Vagina (tissue), 2 donors: ENCODE data around the gene SYNE1. TPM values are rescaled to one million over a fixed set of nuclear protein-coding genes. Genes with fewer than 3 reads are reported as not detected.

ENCODE experiments used
- DNase-seq, 2 donors: peaks; one replicate each; pipeline ENCODE4 v3.0.0-alpha.2; 2017; ENCODE audit errors: extremely low spot score in 2 of 2
- H3K27ac ChIP-seq: fragments of 200-600 bp; sonication (generic); one replicate; pipeline ENCODE4 v1.5.1; 2019
- H3K27me3 ChIP-seq: fragments of 200-600 bp; sonication (generic); one replicate; pipeline ENCODE4 v1.5.1; 2019
- H3K36me3 ChIP-seq, 2 donors: fragments of 200-600 bp; sonication (generic); one replicate each; pipeline ENCODE4 v1.5.1; 2017 to 2019
- H3K4me1 ChIP-seq: fragments of 200-600 bp; sonication (generic); one replicate; pipeline ENCODE4 v1.5.1; 2019
- H3K4me3 ChIP-seq, 2 donors: fragments of 200-600 bp; sonication (generic); 1 replicate in 1 of 2; 2 replicates in 1 of 2; pipeline ENCODE4 v1.5.1; 2016 to 2019
- H3K9me3 ChIP-seq: fragments of 200-600 bp; sonication (generic); one replicate; pipeline ENCODE4 v1.5.1; 2019
- CTCF ChIP-seq, 3 experiments: fragments of 450-650 bp in 2 of 3; fragments of 200-600 bp in 1 of 3; sonication (generic) in 1 of 3; IDR thresholded peaks; one replicate each; pipeline ENCODE4 v1.5.1; 2017 to 2019; ENCODE audit warnings: antibody characterized with exemption in 3 of 3, mild to moderate bottlenecking in 2 of 3, moderate library complexity in 2 of 3
- POLR2A ChIP-seq, 2 donors: fragments of 450-650 bp; IDR thresholded peaks; one replicate each; pipeline ENCODE4 v1.6.1; 2017; ENCODE audit warnings: antibody characterized with exemption in 2 of 2, mild to moderate bottlenecking in 2 of 2, moderate library complexity in 2 of 2
- POLR2AphosphoS5 ChIP-seq, 2 donors: sonication (generic); formaldehyde crosslinking; IDR thresholded peaks; one replicate each; pipeline ENCODE4 v1.9.0; 2017; ENCODE audit warnings: antibody characterized with exemption in 2 of 2, mild to moderate bottlenecking in 2 of 2, low read depth in 1 of 2; ENCODE audit not compliant: insufficient read depth in 1 of 2
- intact Hi-C: fragments of 100-400 bp; cut with DNase I; formaldehyde crosslinking; loops from one replicate; pipeline ENCODE4 v1.15.1; 2023
- total RNA-seq: library from RNA; depleted of rRNA; stranded (reverse); fragments of >200 nt; gene quantifications from one replicate; pipeline ENCODE4 v1.2.3, GENCODE V29; 2016

The SYNE1 gene
- total RNA-seq, 1 donor from 2014 or later, result 81.5 TPM

GRCh38 chr6:152129691-152130151, 507.4 kb downstream of the SYNE1 start:
- intact Hi-C loops, result loop anchor here (5.0 to 10.0 kb wide), 2 partner anchors 138 to 365 kb away; no protein-coding TSS in a partner anchor
- DNase-seq, result no peak
- peaks cover 13% of the 10 kb centered on the region for H3K4me1 ChIP-seq
- no peaks in the 10 kb centered on the region for H3K27me3 ChIP-seq
- peaks cover 0 to 20% of the 10 kb centered on the region in 2 donors for H3K36me3 ChIP-seq
- peak overlapping the region; percentile 16 to 17 for H3K4me3 ChIP-seq
- H3K27ac ChIP-seq, result peak overlapping the region; percentile 86
- H3K9me3 ChIP-seq, result no peaks in the 10 kb centered on the region
- peak; percentile 27 to 72 for TF ChIP-seq POLR2AphosphoS5 (IDR thresholded peaks at IDR 0.05; ENCODE audit: insufficient read depth in 1 of 2, low read depth in 1 of 2)
- no peak for TF ChIP-seq POLR2A (IDR thresholded peaks at IDR 0.05)

GRCh38 chr6:152127432-152128165, 509.6 kb downstream of the SYNE1 start:
- Histone ChIP-seq H3K27me3 (no peaks in the 10 kb centered on the region), H3K36me3 (peaks cover 0 to 13% of the 10 kb centered on the region in 2 donors), H3K4me1 (peaks cover 13% of the 10 kb centered on the region), H3K27ac (peak overlapping the region; percentile 3), H3K9me3 (no peaks in the 10 kb centered on the region), H3K4me3 (no peak overlapping the region)
- DNase-seq, result no peak
- no peak for TF ChIP-seq POLR2A (IDR thresholded peaks at IDR 0.05)
- TF ChIP-seq POLR2AphosphoS5 (IDR thresholded peaks at IDR 0.05; ENCODE audit: insufficient read depth in 1 of 2, low read depth in 1 of 2), result no peak
- TF ChIP-seq CTCF (IDR thresholded peaks at IDR 0.05), result no peak
- intact Hi-C loops, result loop anchor here (5.0 to 10.0 kb wide), 2 partner anchors 140 to 363 kb away; no protein-coding TSS in a partner anchor

GRCh38 chr6:152124429-152125074, 512.6 kb downstream of the SYNE1 start:
- peaks cover 0 to 5% of the 10 kb centered on the region in 2 donors for H3K36me3 ChIP-seq
- no peak for DNase-seq

GRCh38 chr6:152123076-152123475, 514.1 kb downstream of the SYNE1 start:
- no peaks in the 10 kb centered on the region for H3K27me3 ChIP-seq
- H3K4me3 ChIP-seq, result no peak overlapping the region
- no peak overlapping the region for H3K27ac ChIP-seq
- H3K9me3 ChIP-seq, result no peaks in the 10 kb centered on the region
- DNase-seq, result no peak
- H3K36me3 ChIP-seq, result peaks cover 0 to 6% of the 10 kb centered on the region in 2 donors
- no peak for TF ChIP-seq CTCF (IDR thresholded peaks at IDR 0.05)
- TF ChIP-seq POLR2AphosphoS5 (IDR thresholded peaks at IDR 0.05; ENCODE audit: insufficient read depth in 1 of 2, low read depth in 1 of 2), result no peak
- TF ChIP-seq POLR2A (IDR thresholded peaks at IDR 0.05), result no peak
- H3K4me1 ChIP-seq, result peaks cover 18% of the 10 kb centered on the region
- intact Hi-C loops, result loop anchor here (5.0 to 10.0 kb wide), 2 partner anchors 358 to 431 kb away; no protein-coding TSS in a partner anchor

More at GRCh38 chr6:152124429-152125074, 512.6 kb downstream of the SYNE1 start:
- peak overlapping the region; percentile 44 for H3K27ac ChIP-seq
- TF ChIP-seq POLR2A (IDR thresholded peaks at IDR 0.05), result no peak
- TF ChIP-seq CTCF (IDR thresholded peaks at IDR 0.05), result peak; percentile 33 to 87 (median 74)
- H3K4me3 ChIP-seq, result no peak overlapping the region
- H3K27me3 ChIP-seq, result no peaks in the 10 kb centered on the region
- H3K9me3 ChIP-seq, result no peaks in the 10 kb centered on the region
- intact Hi-C loops, result loop anchor here (5.0 to 10.0 kb wide), 3 partner anchors 143 to 432 kb away; no protein-coding TSS in a partner anchor
- H3K4me1 ChIP-seq, result peaks cover 15% of the 10 kb centered on the region

- no peak for TF ChIP-seq CTCF (IDR thresholded peaks at IDR 0.05)
- TF ChIP-seq POLR2A (IDR thresholded peaks at IDR 0.05), result no peak
- no peak for TF ChIP-seq POLR2AphosphoS5 (IDR thresholded peaks at IDR 0.05; ENCODE audit: insufficient read depth in 1 of 2, low read depth in 1 of 2)
- H3K36me3 ChIP-seq, result peaks cover 0 to 6% of the 10 kb centered on the region in 2 donors
- peaks cover 16% of the 10 kb centered on the region for H3K4me1 ChIP-seq
- H3K27me3 ChIP-seq, result no peaks in the 10 kb centered on the region
- no peak overlapping the region for H3K27ac ChIP-seq
- no peaks in the 10 kb centered on the region for H3K9me3 ChIP-seq
- no peak for DNase-seq
- no peak overlapping the region for H3K4me3 ChIP-seq
- intact Hi-C loops, result loop anchor here (5.0 to 10.0 kb wide), 2 partner anchors 358 to 430 kb away; no protein-coding TSS in a partner anchor
Observed at GRCh38 chr6:152122434-152122833, 514.7 kb downstream of the SYNE1 start.
